NT2/D1 (cell line): ENCODE results near the gene FOCAD.

Experiments used
- YY1 ChIP-seq: IDR thresholded peaks from 2 replicates; pipeline ENCODE4 v1.6.1; 2011; ENCODE audit not compliant: insufficient read length, insufficient read depth
- ZNF274 ChIP-seq: IDR thresholded peaks from 2 replicates; pipeline ENCODE4 v1.6.1; 2011; ENCODE audit warnings: mild to moderate bottlenecking, low read depth, low read length

- TF ChIP-seq YY1: no peak
- no peak for TF ChIP-seq ZNF274
Measured at GRCh38 chr9:20663133-20663532, 20.9 kb upstream of the FOCAD start.
